Upper lobe of left lung (tissue), 4 donors: ENCODE results near the gene KHK.

Experiments
- POLR2A ChIP-seq, 4 donors: fragments of 450-650 bp; IDR thresholded peaks; one replicate each; pipeline ENCODE4 v1.5.1; 2016 to 2017; ENCODE audit warnings: antibody characterized with exemption in 4 of 4, mild to moderate bottlenecking in 2 of 4
- TF ChIP-seq, protein P1 (sequence below), 6 experiments: fragments of 450-650 bp in 4 of 6; fragments of 200-600 bp in 2 of 6; sonication (generic) in 2 of 6; IDR thresholded peaks; one replicate each; pipeline ENCODE4 v1.5.1; 2016 to 2019; ENCODE audit warnings: antibody characterized with exemption in 6 of 6

DNA sequence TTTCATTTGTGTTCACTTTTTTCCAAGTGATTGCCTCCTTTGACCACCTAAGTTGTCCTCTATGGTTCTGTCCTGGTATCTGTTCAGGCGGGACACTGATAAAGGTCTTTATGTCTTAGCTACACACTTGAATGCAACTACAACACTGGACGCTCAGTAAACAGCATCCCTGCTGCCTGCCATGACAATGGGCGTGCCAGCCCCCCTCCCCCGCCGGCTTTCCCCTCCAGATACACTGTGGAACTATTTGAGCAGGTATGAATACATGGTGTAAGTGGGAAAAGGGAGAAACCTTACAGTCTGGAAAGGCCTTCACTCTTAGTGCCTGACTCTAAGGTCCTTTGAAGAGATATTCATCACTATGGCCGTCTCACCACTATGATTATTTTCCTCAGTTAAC is 29.4 kb upstream of the KHK start:
- TF ChIP-seq, protein P1, sequence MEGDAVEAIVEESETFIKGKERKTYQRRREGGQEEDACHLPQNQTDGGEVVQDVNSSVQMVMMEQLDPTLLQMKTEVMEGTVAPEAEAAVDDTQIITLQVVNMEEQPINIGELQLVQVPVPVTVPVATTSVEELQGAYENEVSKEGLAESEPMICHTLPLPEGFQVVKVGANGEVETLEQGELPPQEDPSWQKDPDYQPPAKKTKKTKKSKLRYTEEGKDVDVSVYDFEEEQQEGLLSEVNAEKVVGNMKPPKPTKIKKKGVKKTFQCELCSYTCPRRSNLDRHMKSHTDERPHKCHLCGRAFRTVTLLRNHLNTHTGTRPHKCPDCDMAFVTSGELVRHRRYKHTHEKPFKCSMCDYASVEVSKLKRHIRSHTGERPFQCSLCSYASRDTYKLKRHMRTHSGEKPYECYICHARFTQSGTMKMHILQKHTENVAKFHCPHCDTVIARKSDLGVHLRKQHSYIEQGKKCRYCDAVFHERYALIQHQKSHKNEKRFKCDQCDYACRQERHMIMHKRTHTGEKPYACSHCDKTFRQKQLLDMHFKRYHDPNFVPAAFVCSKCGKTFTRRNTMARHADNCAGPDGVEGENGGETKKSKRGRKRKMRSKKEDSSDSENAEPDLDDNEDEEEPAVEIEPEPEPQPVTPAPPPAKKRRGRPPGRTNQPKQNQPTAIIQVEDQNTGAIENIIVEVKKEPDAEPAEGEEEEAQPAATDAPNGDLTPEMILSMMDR (IDR thresholded peaks at IDR 0.05), result no peak
- TF ChIP-seq POLR2A (IDR thresholded peaks at IDR 0.05), result no peak
